ENCODE data around the gene AGBL1. TPM values are rescaled to one million over a fixed set of nuclear protein-coding genes. Genes with fewer than 3 reads are reported as not detected.

Gene AGBL1
- total RNA-seq, 1 experiment from 2014 or later, result not detected

- H4K5ac ChIP-seq (ENCODE audit: insufficient read length, low read depth, low read length), result no peak overlapping the region
- H3K9ac ChIP-seq (ENCODE audit: extremely low read depth, insufficient read length, low read length), result no peak overlapping the region
- H3K27ac ChIP-seq (ENCODE audit: insufficient read length, low read depth, low read length), result no peak overlapping the region
- no CpG with 5 or more reads among the region's 1 CpG for WGBS (ENCODE audit: extremely low coverage, insufficient read length, low lambda C conversion rate)
- H4K91ac ChIP-seq (ENCODE audit: insufficient read length, low read depth, low read length), result no peak overlapping the region
- no peak overlapping the region for H3K4ac ChIP-seq (ENCODE audit: low read depth, low read length)
- no peak for DNase-seq
- H4K8ac ChIP-seq (replicated peaks; ENCODE audit: insufficient read length, low read depth, low read length), result no peak overlapping the region
- H3K27ac Mint-ChIP-seq, result no peak overlapping the region
- H3K18ac ChIP-seq (ENCODE audit: insufficient read length, low read depth, low read length), result no peak overlapping the region
- H3K27me3 ChIP-seq (ENCODE audit: insufficient read depth, low read length), result no peaks in the 10 kb centered on the region
- H3K4me3 Mint-ChIP-seq, result no peak overlapping the region
- H3K14ac ChIP-seq (ENCODE audit: insufficient read depth, low read length), result no peak overlapping the region
- H3K79me2 ChIP-seq (ENCODE audit: insufficient read depth, low read length), result no peaks in the 10 kb centered on the region
- no peaks in the 10 kb centered on the region for H3K79me1 ChIP-seq (ENCODE audit: insufficient read depth, low read depth, low read length, poor library complexity, severe bottlenecking)
- no peaks in the 10 kb centered on the region for H3K27me3 Mint-ChIP-seq (ENCODE audit: low read depth)
- H3K9me3 ChIP-seq (ENCODE audit: control insufficient read depth, low read depth, low read length), result no peaks in the 10 kb centered on the region
- H3K4me1 Mint-ChIP-seq, result no peaks in the 10 kb centered on the region
- no peak overlapping the region for H3K23ac ChIP-seq (ENCODE audit: insufficient read length, low read depth, low read length)
- H2BK5ac ChIP-seq (ENCODE audit: insufficient read length, low read length), result no peak overlapping the region
- no peak overlapping the region for H2BK20ac ChIP-seq (ENCODE audit: low read depth, low read length, poor library complexity, severe bottlenecking)
- no peaks in the 10 kb centered on the region for H3K4me1 ChIP-seq (ENCODE audit: insufficient read depth, low read length)
- H2AFZ ChIP-seq (ENCODE audit: low read length), result no peak overlapping the region
- no peak overlapping the region for H3K56ac ChIP-seq (ENCODE audit: insufficient read length, low read depth, low read length)
- no peaks in the 10 kb centered on the region for H3K23me2 ChIP-seq (ENCODE audit: insufficient read length, low read depth, low read length, poor library complexity, severe bottlenecking)
- no peak overlapping the region for H3T11ph ChIP-seq (ENCODE audit: low read length)
- H2BK120ac ChIP-seq (ENCODE audit: low read depth, low read length, poor library complexity, severe bottlenecking), result no peak overlapping the region
- H3K4me2 ChIP-seq (ENCODE audit: insufficient read depth, insufficient read length, low read length), result no peak overlapping the region
- H2AK5ac ChIP-seq (ENCODE audit: insufficient read length, low read length), result no peak overlapping the region
- H4K20me1 ChIP-seq (ENCODE audit: control insufficient read depth, insufficient read depth, insufficient read length), result no peaks in the 10 kb centered on the region
- H3K9me3 Mint-ChIP-seq, result no peaks in the 10 kb centered on the region
- TF ChIP-seq, protein P1, sequence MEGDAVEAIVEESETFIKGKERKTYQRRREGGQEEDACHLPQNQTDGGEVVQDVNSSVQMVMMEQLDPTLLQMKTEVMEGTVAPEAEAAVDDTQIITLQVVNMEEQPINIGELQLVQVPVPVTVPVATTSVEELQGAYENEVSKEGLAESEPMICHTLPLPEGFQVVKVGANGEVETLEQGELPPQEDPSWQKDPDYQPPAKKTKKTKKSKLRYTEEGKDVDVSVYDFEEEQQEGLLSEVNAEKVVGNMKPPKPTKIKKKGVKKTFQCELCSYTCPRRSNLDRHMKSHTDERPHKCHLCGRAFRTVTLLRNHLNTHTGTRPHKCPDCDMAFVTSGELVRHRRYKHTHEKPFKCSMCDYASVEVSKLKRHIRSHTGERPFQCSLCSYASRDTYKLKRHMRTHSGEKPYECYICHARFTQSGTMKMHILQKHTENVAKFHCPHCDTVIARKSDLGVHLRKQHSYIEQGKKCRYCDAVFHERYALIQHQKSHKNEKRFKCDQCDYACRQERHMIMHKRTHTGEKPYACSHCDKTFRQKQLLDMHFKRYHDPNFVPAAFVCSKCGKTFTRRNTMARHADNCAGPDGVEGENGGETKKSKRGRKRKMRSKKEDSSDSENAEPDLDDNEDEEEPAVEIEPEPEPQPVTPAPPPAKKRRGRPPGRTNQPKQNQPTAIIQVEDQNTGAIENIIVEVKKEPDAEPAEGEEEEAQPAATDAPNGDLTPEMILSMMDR (conservative IDR thresholded peaks at IDR 0.05), result no peak
- H2BK12ac ChIP-seq (ENCODE audit: insufficient read length, low read depth, low read length), result no peak overlapping the region
- no peak overlapping the region for H2BK15ac ChIP-seq (ENCODE audit: low read depth, low read length)
- no peaks in the 10 kb centered on the region for H3K36me3 Mint-ChIP-seq (ENCODE audit: insufficient read depth in 1 of 3, low read depth in 3 of 3)
Measured at GRCh38 chr15:86796521-86796920, 716.9 kb downstream of the AGBL1 start.

Measured in H9 (cell line).